HT1080 (cell line): ENCODE data around the gene C12orf56. TPM values are rescaled to one million over a fixed set of nuclear protein-coding genes. Genes with fewer than 3 reads are reported as not detected.
"Not testable (repeated sequence)": the region's sequence is repeated elsewhere in the genome, so short reads cannot be mapped to it uniquely, and the experiment has no call there.

Experiments used
- DNase-seq: peaks from one replicate; pipeline ENCODE4 v3.0.0-alpha.2; 2015; ENCODE audit warnings: low read depth
- total RNA-seq: library from RNA; depleted of rRNA; stranded (reverse); fragments of >200 nt; shearing (Covaris generic); gene quantifications from 2 replicates; pipeline ENCODE4 v1.2.3, GENCODE V29; 2014

C12orf56 gene
- total RNA-seq, 1 experiment from 2014 or later: not detected

GRCh38 chr12:64318605-64319004, 72.0 kb downstream of the C12orf56 start:
- peak; percentile 11 for DNase-seq

- DNase-seq: no peak
Measured at GRCh38 chr12:64311877-64312276, 78.7 kb downstream of the C12orf56 start.

- DNase-seq: peak; percentile 12
Measured at GRCh38 chr12:64304571-64304970, 86.0 kb downstream of the C12orf56 start.

- DNase-seq: no peak
Measured at GRCh38 chr12:64299628-64300027, 90.9 kb downstream of the C12orf56 start.

GRCh38 chr12:64296301-64296700, 94.3 kb downstream of the C12orf56 start:
- no peak for DNase-seq

GRCh38 chr12:64293654-64294364, 96.7 kb downstream of the C12orf56 start:
- no peak for DNase-seq

- DNase-seq: not testable (repeated sequence)
Measured at GRCh38 chr12:64293174-64293573, 97.4 kb downstream of the C12orf56 start.

GRCh38 chr12:64286521-64286920, 104.0 kb downstream of the C12orf56 start:
- no peak for DNase-seq

GRCh38 chr12:64284256-64284655, 106.3 kb downstream of the C12orf56 start:
- DNase-seq: no peak

GRCh38 chr12:64278421-64278820, 112.1 kb downstream of the C12orf56 start:
- no peak for DNase-seq

GRCh38 chr12:64273527-64274403, 116.8 kb downstream of the C12orf56 start:
- DNase-seq: peak; percentile 37

GRCh38 chr12:64270411-64270810, 120.1 kb downstream of the C12orf56 start:
- no peak for DNase-seq

- no peak for DNase-seq
Measured at GRCh38 chr12:64269161-64269560, 121.4 kb downstream of the C12orf56 start.

GRCh38 chr12:64268409-64268808, 122.1 kb downstream of the C12orf56 start:
- no peak for DNase-seq

- DNase-seq: no peak
Measured at GRCh38 chr12:64265839-64266238, 124.7 kb downstream of the C12orf56 start.

GRCh38 chr12:64261813-64262212, 128.7 kb downstream of the C12orf56 start:
- no peak for DNase-seq

- no peak for DNase-seq
Measured at GRCh38 chr12:64258576-64258975, 132.0 kb downstream of the C12orf56 start.

GRCh38 chr12:64256166-64256800, 134.3 kb downstream of the C12orf56 start:
- peak; percentile 50 for DNase-seq

GRCh38 chr12:64255249-64255648, 135.3 kb downstream of the C12orf56 start:
- DNase-seq: no peak

- no peak for DNase-seq
Measured at GRCh38 chr12:64253356-64253755, 137.2 kb downstream of the C12orf56 start.

- no peak for DNase-seq
Measured at GRCh38 chr12:64252681-64253080, 137.9 kb downstream of the C12orf56 start.

GRCh38 chr12:64243809-64244208, 146.7 kb downstream of the C12orf56 start:
- DNase-seq: no peak
